Measurements from ENCODE around the gene DIPK1B. TPM values are rescaled to one million over a fixed set of nuclear protein-coding genes. Genes with fewer than 3 reads are reported as not detected.
A peak's percentile ranks its signal among the peaks of the same experiment; 100 is the strongest.

Gene DIPK1B
- 32.2 TPM for polyA plus RNA-seq (2013, experiment 1 of 2)
- polyA plus RNA-seq (2013, experiment 2 of 2): 33.2 TPM

- under 1% methylated on average over 119 of the region's 119 CpGs for WGBS
- Histone ChIP-seq H3K36me3 (ENCODE audit: insufficient read depth, low read length) (no peaks in the 10 kb centered on the region), H3K9ac (ENCODE audit: low read depth, low read length) (peak within 1 kb of the TSS; percentile 81), H3K27ac (ENCODE audit: low read depth, low read length) (no peak within 1 kb of the TSS), H3K9me3 (ENCODE audit: insufficient read depth, low read depth, low read length) (no peaks in the 10 kb centered on the region), H3K4me3 (ENCODE audit: low read length) (peak within 1 kb of the TSS; percentile 81), H3K27me3 (ENCODE audit: insufficient read depth, low read length) (peaks cover 12% of the 10 kb centered on the region), H3K4me1 (ENCODE audit: insufficient read depth, low read length) (peaks cover 6% of the 10 kb centered on the region; the same call in 1 of the 2 replicates)
Observed at GRCh38 chr9:136711751-136712689, at the start of gene DIPK1B. DIPK1B (plus strand) TSS chr9:136712572; CDS start chr9:136712666, 94 bp downstream.

GRCh38 chr9:136662656-136663581, 49.5 kb upstream of the DIPK1B start, which contains the start of gene EGFL7:
EGFL7 (plus strand) TSS chr9:136662916; CDS start chr9:136668283, 5,367 bp downstream.
- no peaks in the 10 kb centered on the region for H3K4me1 ChIP-seq (ENCODE audit: insufficient read depth, low read length)
- no peaks in the 10 kb centered on the region; the same call in 1 of the 2 replicates for H3K27me3 ChIP-seq (ENCODE audit: insufficient read depth, low read length)
- WGBS: 89% methylated on average over 38 of the region's 38 CpGs
- no peak within 1 kb of the TSS for H3K27ac ChIP-seq (ENCODE audit: low read depth, low read length)
- H3K9me3 ChIP-seq (ENCODE audit: insufficient read depth, low read depth, low read length): no peaks in the 10 kb centered on the region
- H3K4me3 ChIP-seq (ENCODE audit: low read length): no peak within 1 kb of the TSS
- H3K36me3 ChIP-seq (ENCODE audit: insufficient read depth, low read length): no peaks in the 10 kb centered on the region
- no peak within 1 kb of the TSS for H3K9ac ChIP-seq (ENCODE audit: low read depth, low read length)

- Histone ChIP-seq H3K27ac (ENCODE audit: low read depth, low read length) (no peak overlapping the region), H3K4me3 (ENCODE audit: low read length) (no peak overlapping the region), H3K36me3 (ENCODE audit: insufficient read depth, low read length) (no peaks in the 10 kb centered on the region), H3K27me3 (ENCODE audit: insufficient read depth, low read length) (no peaks in the 10 kb centered on the region; the same call in 1 of the 2 replicates), H3K9ac (ENCODE audit: low read depth, low read length) (no peak overlapping the region), H3K4me1 (ENCODE audit: insufficient read depth, low read length) (no peaks in the 10 kb centered on the region), H3K9me3 (ENCODE audit: insufficient read depth, low read depth, low read length) (no peaks in the 10 kb centered on the region)
- 93% methylated on average over 27 of the region's 27 CpGs for WGBS
Observed at GRCh38 chr9:136664000-136664915, 48.1 kb upstream of the DIPK1B start.

- H3K4me1 ChIP-seq (ENCODE audit: insufficient read depth, low read length): no peaks in the 10 kb centered on the region
- H3K36me3 ChIP-seq (ENCODE audit: insufficient read depth, low read length): no peaks in the 10 kb centered on the region
- peak overlapping the region; percentile 52; the same call in 1 of the 2 replicates for H3K9ac ChIP-seq (ENCODE audit: low read depth, low read length)
- 12% methylated on average over 49 of the region's 49 CpGs for WGBS
- H3K27ac ChIP-seq (ENCODE audit: low read depth, low read length): no peak overlapping the region
- peak overlapping the region; percentile 51 for H3K4me3 ChIP-seq (ENCODE audit: low read length)
- no peaks in the 10 kb centered on the region for H3K9me3 ChIP-seq (ENCODE audit: insufficient read depth, low read depth, low read length)
- H3K27me3 ChIP-seq (ENCODE audit: insufficient read depth, low read length): no peaks in the 10 kb centered on the region; the same call in 1 of the 2 replicates
Observed at GRCh38 chr9:136665111-136665703, 47.2 kb upstream of the DIPK1B start.

GRCh38 chr9:136665704-136666371, 46.5 kb upstream of the DIPK1B start:
- Histone ChIP-seq H3K36me3 (ENCODE audit: insufficient read depth, low read length) (no peaks in the 10 kb centered on the region), H3K27ac (ENCODE audit: low read depth, low read length) (no peak overlapping the region), H3K4me1 (ENCODE audit: insufficient read depth, low read length) (no peaks in the 10 kb centered on the region), H3K9me3 (ENCODE audit: insufficient read depth, low read depth, low read length) (no peaks in the 10 kb centered on the region), H3K27me3 (ENCODE audit: insufficient read depth, low read length) (no peaks in the 10 kb centered on the region; the same call in 1 of the 2 replicates), H3K9ac (ENCODE audit: low read depth, low read length) (no peak overlapping the region), H3K4me3 (ENCODE audit: low read length) (peak overlapping the region; percentile 51)
- under 1% methylated on average over 109 of the region's 109 CpGs for WGBS

GRCh38 chr9:136666372-136667213, 45.8 kb upstream of the DIPK1B start:
- Histone ChIP-seq H3K27ac (ENCODE audit: low read depth, low read length) (no peak overlapping the region), H3K27me3 (ENCODE audit: insufficient read depth, low read length) (no peaks in the 10 kb centered on the region; the same call in 1 of the 2 replicates), H3K36me3 (ENCODE audit: insufficient read depth, low read length) (no peaks in the 10 kb centered on the region), H3K4me1 (ENCODE audit: insufficient read depth, low read length) (no peaks in the 10 kb centered on the region), H3K9me3 (ENCODE audit: insufficient read depth, low read depth, low read length) (no peaks in the 10 kb centered on the region), H3K9ac (ENCODE audit: low read depth, low read length) (no peak overlapping the region), H3K4me3 (ENCODE audit: low read length) (peak overlapping the region; percentile 51)
- WGBS: 40% methylated on average over 35 of the region's 35 CpGs

- Histone ChIP-seq H3K9ac (ENCODE audit: low read depth, low read length) (no peak overlapping the region), H3K4me3 (ENCODE audit: low read length) (no peak overlapping the region), H3K9me3 (ENCODE audit: insufficient read depth, low read depth, low read length) (no peaks in the 10 kb centered on the region), H3K27ac (ENCODE audit: low read depth, low read length) (no peak overlapping the region), H3K36me3 (ENCODE audit: insufficient read depth, low read length) (no peaks in the 10 kb centered on the region), H3K4me1 (ENCODE audit: insufficient read depth, low read length) (no peaks in the 10 kb centered on the region), H3K27me3 (ENCODE audit: insufficient read depth, low read length) (no peaks in the 10 kb centered on the region; the same call in 1 of the 2 replicates)
- WGBS: 76% methylated on average over 21 of the region's 21 CpGs
Observed at GRCh38 chr9:136667214-136667939, 45.0 kb upstream of the DIPK1B start.

GRCh38 chr9:136667940-136668760, 44.2 kb upstream of the DIPK1B start:
- H3K36me3 ChIP-seq (ENCODE audit: insufficient read depth, low read length): no peaks in the 10 kb centered on the region
- H3K4me3 ChIP-seq (ENCODE audit: low read length): no peak overlapping the region
- no peaks in the 10 kb centered on the region for H3K9me3 ChIP-seq (ENCODE audit: insufficient read depth, low read depth, low read length)
- H3K27me3 ChIP-seq (ENCODE audit: insufficient read depth, low read length): no peaks in the 10 kb centered on the region; the same call in 1 of the 2 replicates
- H3K9ac ChIP-seq (ENCODE audit: low read depth, low read length): no peak overlapping the region
- H3K27ac ChIP-seq (ENCODE audit: low read depth, low read length): no peak overlapping the region
- no peaks in the 10 kb centered on the region for H3K4me1 ChIP-seq (ENCODE audit: insufficient read depth, low read length)
- WGBS: 88% methylated on average over 40 of the region's 40 CpGs

Data from HUES64 (cell line).